Measurements from ENCODE around the gene PRM1. TPM values are rescaled to one million over a fixed set of nuclear protein-coding genes. Genes with fewer than 3 reads are reported as not detected.

PRM1 gene
- total RNA-seq, 2 donors from 2014 or later: not detected

DNA sequence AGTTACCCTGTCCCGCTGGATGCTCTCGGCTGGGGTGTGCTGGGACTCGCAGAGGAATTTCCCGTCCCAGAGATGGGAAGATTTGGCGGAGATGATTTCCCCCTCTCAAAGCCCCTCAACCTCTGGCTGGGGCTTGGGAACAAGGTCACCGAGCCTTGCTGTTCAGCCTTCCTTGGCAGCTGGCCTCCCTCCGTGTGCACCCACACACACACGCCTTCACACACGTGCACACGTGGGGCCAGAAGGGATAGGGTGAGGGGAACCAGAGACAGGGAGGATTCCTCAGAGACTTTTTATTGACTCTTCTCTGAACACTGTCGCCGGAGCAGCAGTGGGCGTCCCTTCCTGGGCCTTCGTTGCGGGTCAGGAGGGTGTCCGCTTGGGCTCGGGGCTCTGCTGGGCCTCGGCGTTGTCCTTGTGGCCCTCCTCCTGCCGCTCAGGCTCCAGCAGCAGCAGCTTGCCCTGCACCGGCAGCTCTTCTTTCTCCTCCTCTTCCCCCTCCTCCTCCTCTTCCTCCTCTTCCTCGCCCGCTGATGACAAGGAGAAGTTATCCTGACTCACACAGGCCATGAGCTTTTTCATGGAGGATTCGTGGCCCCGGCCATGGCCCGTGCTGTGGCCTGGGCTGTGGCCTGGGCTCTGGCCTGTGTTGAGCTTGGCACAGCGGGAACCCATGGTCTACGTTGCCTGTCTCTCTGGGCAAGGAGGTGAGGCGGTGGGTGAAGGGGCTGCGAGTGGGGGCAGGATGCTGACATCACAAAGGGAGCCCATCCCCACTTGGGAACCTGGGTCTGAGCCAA lies 8.0 kb downstream of the PRM1 start, which contains the start of gene PRM3:
TSS of gene PRM3 (minus strand) at position 709 of the 800 bp plus-strand sequence. CDS start at position 675, 34 bp downstream.
- H3K4me1 ChIP-seq: no peaks in the 10 kb centered on the region
- TF ChIP-seq, protein P1, sequence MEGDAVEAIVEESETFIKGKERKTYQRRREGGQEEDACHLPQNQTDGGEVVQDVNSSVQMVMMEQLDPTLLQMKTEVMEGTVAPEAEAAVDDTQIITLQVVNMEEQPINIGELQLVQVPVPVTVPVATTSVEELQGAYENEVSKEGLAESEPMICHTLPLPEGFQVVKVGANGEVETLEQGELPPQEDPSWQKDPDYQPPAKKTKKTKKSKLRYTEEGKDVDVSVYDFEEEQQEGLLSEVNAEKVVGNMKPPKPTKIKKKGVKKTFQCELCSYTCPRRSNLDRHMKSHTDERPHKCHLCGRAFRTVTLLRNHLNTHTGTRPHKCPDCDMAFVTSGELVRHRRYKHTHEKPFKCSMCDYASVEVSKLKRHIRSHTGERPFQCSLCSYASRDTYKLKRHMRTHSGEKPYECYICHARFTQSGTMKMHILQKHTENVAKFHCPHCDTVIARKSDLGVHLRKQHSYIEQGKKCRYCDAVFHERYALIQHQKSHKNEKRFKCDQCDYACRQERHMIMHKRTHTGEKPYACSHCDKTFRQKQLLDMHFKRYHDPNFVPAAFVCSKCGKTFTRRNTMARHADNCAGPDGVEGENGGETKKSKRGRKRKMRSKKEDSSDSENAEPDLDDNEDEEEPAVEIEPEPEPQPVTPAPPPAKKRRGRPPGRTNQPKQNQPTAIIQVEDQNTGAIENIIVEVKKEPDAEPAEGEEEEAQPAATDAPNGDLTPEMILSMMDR (IDR thresholded peaks at IDR 0.05): no peak
- no peaks in the 10 kb centered on the region for H3K9me3 ChIP-seq
- H3K4me3 ChIP-seq: no peak within 1 kb of the TSS
- no peak for DNase-seq (ENCODE audit: low spot score)
- H3K36me3 ChIP-seq: no peaks in the 10 kb centered on the region
- no peaks in the 10 kb centered on the region for H3K27me3 ChIP-seq
- H3K27ac ChIP-seq: no peak within 1 kb of the TSS

DNA sequence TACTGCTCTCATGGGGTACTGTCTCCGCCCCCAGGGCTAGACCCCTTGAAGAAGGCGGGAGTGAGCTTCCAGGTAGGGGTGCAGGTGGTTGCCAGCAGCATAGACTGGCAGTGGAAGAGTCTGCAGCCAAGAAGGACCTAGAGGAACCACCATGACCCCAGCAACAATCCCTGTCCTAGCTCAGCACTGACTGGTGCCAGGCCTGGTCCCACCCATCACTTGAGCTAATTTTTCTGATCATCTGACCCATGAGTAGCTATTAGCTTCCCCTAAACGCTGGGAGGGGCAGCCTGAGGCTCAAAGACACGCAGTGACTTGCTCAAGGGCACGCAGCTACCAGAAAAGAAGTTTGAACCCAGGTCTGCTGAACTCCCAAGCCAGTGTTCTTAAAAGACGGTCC lies 8.6 kb downstream of the PRM1 start:
- Histone ChIP-seq H3K27me3 (no peaks in the 10 kb centered on the region), H3K36me3 (no peaks in the 10 kb centered on the region), H3K9me3 (no peaks in the 10 kb centered on the region), H3K27ac (no peak overlapping the region), H3K4me3 (no peak overlapping the region), H3K4me1 (no peaks in the 10 kb centered on the region)
- DNase-seq (ENCODE audit: low spot score): no peak
- TF ChIP-seq, protein P1 (IDR thresholded peaks at IDR 0.05): no peak

DNA sequence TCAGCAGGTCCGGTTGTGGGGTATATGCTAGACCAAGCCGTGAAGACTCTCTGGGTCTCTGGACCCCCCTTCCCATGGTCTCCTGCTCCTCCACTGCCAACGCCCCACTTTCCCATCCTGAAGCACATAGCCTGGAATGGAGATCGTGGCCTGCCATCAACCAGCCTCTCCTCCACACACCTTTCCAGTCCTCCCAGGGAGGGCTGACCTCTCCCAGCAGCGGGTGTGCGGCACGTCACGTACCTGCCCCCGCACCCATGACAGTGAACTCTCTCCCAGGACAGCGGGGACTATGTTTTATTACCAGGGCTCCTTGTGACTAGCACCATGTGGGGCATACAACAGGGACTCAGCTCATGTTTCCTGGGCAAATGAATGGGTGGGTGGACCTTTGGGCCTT lies 9.5 kb downstream of the PRM1 start:
- Histone ChIP-seq H3K27ac (no peak overlapping the region), H3K9me3 (no peaks in the 10 kb centered on the region), H3K36me3 (no peaks in the 10 kb centered on the region), H3K4me1 (no peaks in the 10 kb centered on the region), H3K27me3 (no peaks in the 10 kb centered on the region), H3K4me3 (no peak overlapping the region)
- TF ChIP-seq, protein P1 (IDR thresholded peaks at IDR 0.05): no peak
- no peak for DNase-seq (ENCODE audit: low spot score)

DNA sequence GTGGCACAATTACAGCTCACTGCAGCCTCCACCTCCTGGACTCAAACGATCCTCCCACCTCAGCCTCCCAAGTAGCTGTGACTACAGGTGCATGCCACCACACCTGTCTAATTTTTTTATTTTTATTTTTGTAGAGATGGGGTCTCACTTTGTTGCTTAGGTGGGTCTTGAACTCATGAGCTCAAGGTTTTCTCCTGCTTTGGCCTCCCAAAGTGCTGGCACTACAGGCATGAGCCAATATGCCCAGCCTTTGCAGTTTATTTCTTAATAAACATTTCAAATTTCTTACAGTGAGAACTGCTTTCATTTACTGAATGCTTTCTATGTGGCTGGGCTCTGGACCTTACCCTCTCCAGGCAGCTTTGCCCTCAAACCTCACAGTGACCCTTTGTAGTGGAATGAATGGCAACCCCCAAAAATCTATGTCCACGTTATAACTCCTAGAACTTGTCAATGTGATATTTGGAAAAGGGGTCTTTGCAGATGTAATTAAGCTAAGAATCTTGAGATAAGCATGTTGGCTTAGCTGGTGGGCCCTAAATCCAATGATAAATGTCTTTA lies 10.4 kb downstream of the PRM1 start:
- TF ChIP-seq, protein P1 (IDR thresholded peaks at IDR 0.05): no peak
- no peaks in the 10 kb centered on the region for H3K4me1 ChIP-seq
- no peak for DNase-seq (ENCODE audit: low spot score)

DNA sequence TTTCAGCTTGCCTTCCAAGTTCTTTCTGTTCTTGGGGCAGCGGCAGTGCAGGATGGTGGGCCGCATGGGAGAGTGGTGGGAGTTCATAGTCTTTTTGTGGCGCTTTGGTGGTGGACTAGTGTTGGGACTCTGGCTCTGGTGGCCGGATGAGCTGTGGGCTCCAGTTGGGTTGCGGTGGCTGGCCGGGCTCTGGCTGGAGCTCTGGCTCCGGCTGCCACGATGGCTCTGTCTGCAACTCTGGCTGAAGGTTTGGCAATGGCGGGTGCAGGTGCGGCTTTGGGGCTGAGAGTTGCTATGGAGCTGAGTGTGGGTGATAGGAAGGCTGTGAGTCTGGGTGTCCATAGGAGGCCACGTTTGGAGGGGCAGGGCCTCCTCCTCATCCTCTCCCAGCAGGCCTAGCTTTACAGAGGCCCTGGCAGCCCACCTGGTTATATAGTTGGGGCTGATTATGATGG lies 12.2 kb downstream of the PRM1 start, which contains the start of gene TNP2:
TSS of gene TNP2 (minus strand) at position 405 of the 455 bp plus-strand sequence. CDS start at position 342, 63 bp downstream.
- H3K4me1 ChIP-seq: no peaks in the 10 kb centered on the region
- no peaks in the 10 kb centered on the region for H3K36me3 ChIP-seq
- no peaks in the 10 kb centered on the region for H3K9me3 ChIP-seq
- H3K27ac ChIP-seq: no peak within 1 kb of the TSS
- H3K27me3 ChIP-seq: no peaks in the 10 kb centered on the region
- DNase-seq (ENCODE audit: low spot score): no peak
- no peak within 1 kb of the TSS for H3K4me3 ChIP-seq
- TF ChIP-seq, protein P1 (IDR thresholded peaks at IDR 0.05): no peak

More for the DNA sequence above, 10.4 kb downstream of the PRM1 start:
- Histone ChIP-seq H3K9me3 (no peaks in the 10 kb centered on the region), H3K27ac (no peak overlapping the region), H3K4me3 (no peak overlapping the region), H3K36me3 (no peaks in the 10 kb centered on the region), H3K27me3 (no peaks in the 10 kb centered on the region)

Data from right atrium auricular region (tissue), 2 donors.